Measurements from ENCODE around the gene AP4E1.
"Not testable (repeated sequence)": the region's sequence is repeated elsewhere in the genome, so short reads cannot be mapped to it uniquely, and the experiment has no call there.

AP4E1 gene

DNA sequence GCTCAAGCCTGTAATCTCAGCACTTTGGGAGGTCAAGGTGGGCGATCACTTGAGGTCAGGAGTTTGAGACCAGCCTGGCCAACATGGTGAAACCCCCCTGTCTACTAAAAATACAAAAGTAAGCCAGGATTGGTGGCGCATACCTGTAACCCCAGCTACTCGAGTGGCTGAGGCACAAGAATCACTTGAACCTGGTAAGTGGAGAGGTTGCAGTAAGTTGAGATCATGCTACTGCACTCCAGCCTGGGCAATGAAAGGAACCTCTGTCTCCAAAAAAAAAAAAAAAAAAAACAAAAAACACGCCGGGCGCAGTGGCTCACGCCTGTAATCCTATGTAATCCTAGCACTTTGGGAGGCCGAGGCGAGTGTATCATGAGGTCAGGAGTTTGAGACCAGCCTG is 18.9 kb upstream of the AP4E1 start:
- no peak for DNase-seq (ENCODE audit: low spot score)

DNA sequence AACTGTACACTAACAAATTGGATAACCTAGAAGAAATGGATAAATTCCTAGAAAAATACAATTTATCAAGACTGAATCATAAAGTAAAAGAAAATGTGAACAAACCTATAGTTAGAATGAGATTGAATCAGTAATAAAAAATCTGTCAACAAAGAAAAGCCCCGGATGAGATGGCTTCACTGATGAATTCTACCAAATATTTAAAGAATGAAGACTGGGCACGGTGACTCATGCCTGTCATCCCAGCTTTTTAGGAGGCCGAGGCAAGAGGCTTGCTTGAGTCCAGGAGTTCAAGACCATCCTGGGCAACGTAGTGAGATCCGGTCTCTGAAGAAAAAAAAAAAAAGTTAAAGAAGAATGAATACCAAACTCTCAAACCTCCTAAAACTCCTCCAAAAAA is 17.7 kb upstream of the AP4E1 start:
- no peak for DNase-seq (ENCODE audit: low spot score)

DNA sequence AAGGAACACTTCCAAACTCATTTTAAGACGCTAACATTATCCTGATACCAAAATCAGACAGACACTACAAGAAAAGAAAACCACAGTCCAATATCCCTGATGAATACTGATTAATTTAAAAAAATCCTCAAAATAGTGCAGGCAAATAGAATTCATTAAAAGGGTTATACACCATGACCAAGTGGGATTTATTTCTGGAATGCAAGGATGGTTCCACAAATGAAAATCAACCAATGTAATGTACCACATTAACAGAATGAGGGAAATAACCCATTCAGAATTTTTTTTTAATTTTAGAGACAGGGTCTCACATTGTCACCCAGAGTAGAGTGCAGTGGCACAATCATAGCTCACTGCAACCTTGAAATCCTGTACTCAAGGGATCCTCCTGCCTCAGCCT is 17.3 kb upstream of the AP4E1 start:
- DNase-seq (ENCODE audit: low spot score), result no peak

DNA sequence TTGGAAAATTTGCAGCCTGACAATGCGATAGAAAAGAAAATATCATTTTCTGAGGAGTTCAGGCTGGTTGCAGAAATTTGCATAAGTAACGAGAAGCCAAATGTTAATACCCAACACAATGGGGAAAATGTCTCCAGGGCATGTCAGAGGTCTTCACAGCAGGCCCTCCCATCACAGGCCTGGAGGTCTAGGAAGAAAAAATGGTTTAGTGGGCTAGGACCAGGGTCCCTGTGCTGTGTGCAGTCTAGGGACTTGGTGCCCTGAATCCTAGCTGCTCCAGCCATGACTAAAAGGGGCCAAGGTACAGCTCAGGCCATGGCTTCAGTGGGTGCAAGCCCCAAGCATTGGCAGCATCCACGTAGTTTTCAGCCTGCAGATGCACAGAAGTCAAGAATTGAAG is 14.5 kb upstream of the AP4E1 start:
- DNase-seq (ENCODE audit: low spot score), result no peak

DNA sequence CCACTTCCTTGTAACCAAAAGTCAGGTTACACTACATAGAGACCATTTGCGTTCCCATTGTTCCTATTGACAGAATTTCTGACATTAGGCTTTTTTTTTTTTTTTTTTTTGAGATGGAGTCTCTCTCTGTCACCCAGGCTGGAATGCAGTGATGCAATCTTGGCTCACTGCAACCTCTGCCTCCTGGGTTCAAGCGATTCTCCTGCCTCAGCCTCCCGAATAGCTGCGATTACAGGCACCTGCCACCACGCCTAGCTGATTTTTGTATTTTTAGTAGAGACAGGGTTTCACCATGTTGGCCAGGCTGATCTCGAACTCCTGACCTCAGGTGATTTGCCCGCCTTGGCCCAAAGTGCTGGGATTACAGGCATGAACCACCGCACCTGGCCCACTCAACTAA is 7.1 kb upstream of the AP4E1 start:
- not testable (repeated sequence) for DNase-seq (ENCODE audit: low spot score)

DNA sequence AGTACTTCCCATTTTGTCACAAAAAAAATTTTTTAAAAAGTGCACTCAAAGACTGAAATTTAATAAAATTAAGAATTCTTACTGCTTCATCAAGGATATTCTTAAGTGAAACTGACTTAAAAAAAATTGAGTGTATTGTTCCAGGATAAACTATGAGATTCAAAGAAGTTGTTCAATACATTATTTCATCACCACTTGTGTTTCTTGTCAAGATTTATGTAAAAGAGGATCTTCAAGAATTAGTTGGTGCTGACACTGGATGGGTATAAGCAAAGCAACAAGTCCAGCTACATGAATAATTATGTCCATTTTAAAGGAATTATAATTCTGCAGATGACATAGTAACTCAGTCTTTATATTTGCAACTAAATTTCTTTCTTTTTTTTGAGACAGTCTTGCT is 4.3 kb upstream of the AP4E1 start:
- DNase-seq (ENCODE audit: low spot score), result no peak

DNA sequence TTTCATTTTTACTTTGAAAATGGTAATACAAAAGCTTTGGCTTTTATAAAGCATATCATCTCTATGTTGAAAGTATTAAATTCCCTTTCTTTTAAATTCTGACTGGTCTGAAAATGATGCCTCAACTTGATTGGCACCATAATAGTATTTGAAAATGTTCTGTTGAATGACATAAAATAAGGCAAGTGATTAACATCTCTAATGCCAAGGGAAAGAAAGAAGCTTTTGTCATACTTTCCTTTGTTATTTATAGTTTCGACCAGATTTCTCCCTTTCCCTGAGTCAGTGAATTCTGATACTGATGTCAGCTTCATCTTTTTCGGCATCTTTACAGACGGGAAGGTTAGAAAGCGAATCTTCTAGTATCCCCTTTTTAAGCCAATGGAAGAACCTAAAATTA is 3.4 kb upstream of the AP4E1 start:
- no peak for DNase-seq (ENCODE audit: low spot score)

DNA sequence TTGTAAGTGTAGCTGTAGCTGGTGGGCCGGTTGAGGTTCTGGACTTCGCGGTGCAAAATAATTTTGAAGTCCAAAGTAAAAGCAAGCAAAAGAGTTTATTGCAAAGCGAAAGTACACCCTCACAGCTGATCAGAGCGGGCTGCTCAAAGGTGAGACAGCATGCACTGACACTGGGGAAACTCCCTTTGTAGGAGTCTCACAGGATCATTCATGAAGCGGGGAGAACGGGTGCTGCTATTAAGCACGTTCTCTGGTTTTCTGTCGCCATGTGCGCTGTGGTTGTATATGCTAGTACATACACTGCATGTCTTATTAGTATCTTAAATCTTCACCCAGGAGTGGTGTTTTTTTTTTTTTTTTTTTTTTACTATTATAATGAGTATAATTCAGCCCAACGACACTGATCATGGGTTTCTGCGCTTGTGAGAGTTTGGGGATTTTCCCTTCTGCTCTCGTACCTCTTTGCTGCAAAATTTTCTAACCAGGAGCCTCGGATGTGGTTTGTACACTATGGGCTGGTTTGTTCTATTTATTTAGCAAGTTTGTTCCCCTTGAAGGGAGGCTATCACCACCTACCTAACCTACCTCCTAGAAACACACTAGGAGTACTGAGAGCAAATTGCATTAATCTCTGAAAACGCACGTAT is 1.4 kb upstream of the AP4E1 start:
- DNase-seq (ENCODE audit: low spot score), result no peak

DNA sequence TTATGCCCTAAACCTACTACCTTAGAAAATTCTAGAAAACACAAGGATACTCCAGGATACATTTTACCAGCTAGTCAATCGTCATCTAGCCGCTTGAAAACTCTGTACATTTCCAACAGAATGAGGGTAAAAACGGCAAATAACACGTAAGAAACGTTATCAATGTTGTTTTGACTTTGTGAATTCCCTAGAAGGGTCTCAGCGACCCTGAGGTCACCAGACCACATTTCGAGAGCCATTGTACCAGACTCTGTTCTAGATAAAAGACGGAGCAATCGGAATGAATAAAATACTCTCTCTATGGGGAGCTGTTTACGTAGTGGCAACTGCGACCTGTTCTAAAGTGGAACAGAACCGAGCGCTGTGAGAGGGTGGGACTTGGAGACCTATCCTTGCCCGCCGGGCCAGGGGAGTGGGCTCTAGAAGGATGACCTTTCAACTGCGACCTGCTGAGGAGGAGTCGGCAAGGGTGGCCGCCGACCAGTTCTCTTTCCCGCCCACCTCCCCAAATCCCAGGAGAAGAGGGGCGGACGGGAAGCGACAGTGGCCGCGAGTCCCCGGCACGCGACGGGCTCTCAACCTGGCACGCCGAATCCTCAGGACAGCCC is 778 bp upstream of the AP4E1 start:
- no peak for DNase-seq (ENCODE audit: low spot score)

DNA sequence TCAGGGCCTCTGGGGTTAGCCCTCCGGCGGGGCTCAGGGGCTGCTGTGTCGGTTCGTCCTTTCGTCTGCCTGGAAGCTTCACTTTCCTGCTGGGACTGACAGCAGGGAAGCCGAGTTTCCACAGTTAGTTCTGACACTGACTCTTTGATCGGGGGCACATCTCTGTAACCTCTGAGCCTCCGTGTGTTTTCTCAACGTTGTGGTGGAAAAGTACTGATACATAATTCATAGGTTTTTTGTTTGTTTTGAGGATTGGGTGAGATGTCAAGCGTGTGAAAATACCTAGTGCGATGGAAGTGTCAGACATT is 481 bp downstream of the AP4E1 start:
- no peak for DNase-seq (ENCODE audit: low spot score)

DNA sequence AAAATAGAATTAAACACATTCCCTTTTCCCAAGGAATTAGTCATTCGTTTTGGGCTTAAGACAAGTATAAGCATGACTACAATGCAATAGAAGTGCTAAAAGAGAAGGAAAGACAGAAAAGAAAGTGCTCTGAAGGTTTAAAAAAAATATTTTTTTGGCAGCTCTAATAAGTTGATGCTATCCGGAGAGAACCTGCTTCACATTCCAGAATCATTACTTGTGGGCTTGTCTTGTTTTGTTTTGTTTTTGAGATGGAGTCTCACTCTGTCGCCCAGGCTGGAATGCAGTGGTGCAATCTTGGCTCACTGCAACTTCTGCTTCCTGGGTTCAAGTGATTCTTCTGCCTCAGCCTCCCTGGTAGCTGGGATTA is 1.9 kb downstream of the AP4E1 start:
- DNase-seq (ENCODE audit: low spot score), result not testable (repeated sequence)

DNA sequence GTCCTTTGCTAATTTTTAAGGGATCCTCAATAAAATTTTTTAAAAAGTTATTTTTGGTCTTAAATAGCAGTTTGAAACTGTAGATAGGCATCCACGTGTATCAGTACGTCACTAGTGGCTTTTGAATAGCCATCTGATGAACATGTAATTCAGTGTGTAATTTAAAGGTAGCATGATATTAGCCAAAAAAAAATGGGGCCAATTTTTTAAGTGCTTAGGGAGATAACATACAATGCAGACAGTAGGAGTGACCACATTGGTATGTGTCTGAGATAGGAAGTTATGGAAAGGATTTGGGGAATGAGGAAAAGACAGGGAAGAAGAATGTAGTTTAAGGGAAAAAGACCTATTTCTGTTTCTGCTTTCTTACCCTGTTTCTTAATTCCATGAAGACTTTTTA is 2.5 kb downstream of the AP4E1 start:
- DNase-seq (ENCODE audit: low spot score), result no peak

DNA sequence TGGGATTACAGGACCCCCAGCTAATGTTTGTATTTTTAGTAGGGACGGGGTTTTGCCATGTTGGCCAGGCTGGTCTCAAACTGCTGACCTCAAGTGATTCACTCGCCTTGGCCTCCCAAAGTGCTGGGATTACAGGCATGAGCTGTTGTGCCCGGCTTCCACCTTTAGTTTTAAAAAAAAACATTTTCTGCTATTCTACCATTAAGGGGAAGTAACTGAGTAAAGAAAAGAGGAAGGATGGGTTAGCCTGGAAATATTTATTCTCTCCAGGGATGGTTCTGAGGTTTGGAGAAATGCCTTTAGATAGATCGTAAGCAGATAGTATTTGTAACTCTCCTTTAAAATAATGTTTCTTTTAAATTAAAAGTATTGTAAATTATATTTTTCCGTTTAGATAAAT is 3.1 kb downstream of the AP4E1 start:
- no peak for DNase-seq (ENCODE audit: low spot score)

DNA sequence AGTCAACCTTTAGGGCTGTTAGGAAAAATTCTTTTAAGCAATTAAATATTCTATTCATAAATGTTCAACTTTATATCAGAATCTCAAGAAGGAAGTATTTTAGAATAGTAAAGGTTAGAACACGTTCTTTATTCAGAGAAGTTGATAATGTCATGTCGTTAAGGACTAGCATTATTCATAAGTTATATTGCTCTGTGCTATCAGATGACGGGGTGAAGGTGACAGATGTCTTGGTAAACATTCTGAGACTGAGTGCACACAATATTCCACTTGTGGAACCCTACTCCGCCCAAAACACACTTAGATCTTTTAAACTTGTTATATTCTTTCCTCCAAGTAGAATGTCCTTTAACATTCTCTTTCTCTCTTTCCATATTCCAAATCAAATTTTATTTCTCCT is 7.9 kb downstream of the AP4E1 start:
- no peak for DNase-seq (ENCODE audit: low spot score)

DNA sequence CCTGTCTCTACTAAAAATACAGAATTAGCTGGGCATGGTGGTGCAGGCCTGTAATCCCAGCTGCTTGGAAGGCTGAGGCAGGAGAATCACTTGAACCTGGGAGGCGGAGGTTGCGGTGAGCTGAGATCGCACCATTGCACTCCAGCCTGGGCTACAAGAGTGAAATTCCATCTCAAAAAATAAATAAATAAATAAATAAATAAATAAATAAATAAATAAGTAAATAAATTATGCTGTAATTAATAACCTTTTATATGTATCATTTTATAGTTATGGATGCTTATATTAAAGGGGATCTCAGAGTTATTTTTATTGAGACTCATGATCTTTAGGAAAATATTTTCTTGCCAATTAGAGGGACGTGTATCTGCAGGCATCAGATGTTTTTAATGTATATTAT is 10.9 kb downstream of the AP4E1 start:
- DNase-seq (ENCODE audit: low spot score), result not testable (repeated sequence)

DNA sequence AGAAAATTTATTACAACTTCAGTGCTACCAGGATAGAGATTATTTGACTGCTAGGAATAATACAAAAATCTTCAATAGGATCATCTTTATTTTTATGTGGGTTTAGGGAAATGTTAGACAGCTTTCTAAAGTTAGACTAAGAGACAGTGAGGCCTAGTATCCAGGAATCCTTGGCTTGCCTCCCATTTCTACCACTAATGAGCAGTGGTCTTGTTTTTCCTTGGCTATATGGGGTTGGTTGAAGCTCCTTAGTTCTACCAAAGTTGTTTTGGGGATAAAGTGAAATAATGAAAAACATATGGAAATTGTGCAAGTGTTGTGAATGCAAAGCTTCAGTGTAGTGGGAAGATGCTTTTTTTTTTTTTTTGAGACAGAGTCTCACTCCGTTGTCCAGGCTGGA is 16.8 kb downstream of the AP4E1 start:
- DNase-seq (ENCODE audit: low spot score), result no peak

DNA sequence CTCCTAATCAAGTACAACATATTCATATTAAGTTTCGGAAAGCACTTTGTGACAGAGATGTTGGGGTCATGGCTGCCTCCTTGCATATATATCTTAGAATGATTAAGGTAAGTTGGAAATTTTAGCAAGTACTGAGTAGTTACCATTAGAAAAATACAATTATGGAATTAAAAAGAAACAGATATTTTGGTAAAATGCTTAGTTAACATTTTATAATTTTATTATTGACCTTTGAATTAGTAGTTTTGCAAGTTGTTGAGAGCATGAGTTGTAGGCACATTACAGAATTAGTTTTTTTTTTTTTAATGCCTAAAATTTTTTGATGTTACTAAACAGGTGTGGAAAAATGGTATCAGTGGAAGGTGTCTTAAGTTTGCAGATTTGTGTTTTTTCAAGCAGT is 20.6 kb downstream of the AP4E1 start:
- no peak for DNase-seq (ENCODE audit: low spot score)

DNA sequence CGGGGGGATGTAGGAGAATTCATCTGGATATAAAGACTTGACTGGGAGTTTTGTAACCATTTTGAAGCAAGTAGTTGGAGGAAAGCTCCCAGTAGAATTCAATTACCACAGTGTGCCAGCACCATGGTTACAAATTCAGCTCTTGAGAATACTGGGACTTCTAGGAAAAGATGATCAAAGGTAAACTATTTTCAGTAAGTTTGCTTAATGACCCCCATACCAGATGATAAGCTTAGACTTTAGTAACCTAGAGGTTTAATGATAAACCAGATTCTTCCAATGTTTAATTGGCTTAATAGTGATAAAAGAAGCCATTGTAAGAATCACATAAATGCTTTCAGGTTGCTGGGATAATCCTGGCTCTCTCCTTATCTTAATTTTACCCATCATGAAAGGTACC is 22.3 kb downstream of the AP4E1 start:
- no peak for DNase-seq (ENCODE audit: low spot score)

DNA sequence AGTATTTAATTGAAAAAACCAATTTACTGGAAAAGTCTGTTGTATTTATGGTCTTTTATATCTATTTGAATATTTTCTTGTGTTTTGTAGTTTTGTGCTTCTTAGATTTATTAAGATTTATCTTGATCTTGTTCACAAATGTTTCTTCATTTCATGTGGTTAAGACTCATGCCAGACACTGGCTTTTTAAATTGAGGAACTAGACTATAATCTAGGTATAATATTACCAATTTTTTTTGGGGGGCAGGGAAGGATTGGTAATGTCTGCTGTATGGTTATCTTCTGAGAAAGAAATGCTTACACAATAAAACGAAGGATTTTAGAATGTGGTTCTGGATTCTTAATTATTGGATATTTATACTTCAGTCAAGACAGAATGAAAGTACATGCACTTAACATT is 24.9 kb downstream of the AP4E1 start:
- DNase-seq (ENCODE audit: low spot score), result no peak

DNA sequence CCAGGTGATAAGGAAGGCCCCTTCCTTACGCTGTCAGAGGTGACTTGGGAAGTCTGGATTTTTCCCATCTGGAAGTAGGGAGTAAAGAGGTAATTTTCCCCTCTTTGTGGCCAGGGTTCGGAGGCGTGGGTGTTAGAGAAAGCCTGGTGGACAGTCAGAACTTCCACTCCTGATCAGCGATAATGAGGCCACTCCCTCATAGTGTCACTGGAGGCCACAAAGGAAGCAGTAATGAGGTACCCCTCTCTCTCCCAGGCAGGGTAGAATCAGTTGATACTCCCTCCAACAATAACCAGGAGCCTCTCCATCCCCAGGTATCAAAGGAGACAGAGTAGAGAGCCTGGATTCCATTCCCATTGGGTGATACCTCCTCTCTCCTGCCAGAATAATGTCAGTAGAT is 30.0 kb downstream of the AP4E1 start:
- DNase-seq (ENCODE audit: low spot score), result no peak

DNA sequence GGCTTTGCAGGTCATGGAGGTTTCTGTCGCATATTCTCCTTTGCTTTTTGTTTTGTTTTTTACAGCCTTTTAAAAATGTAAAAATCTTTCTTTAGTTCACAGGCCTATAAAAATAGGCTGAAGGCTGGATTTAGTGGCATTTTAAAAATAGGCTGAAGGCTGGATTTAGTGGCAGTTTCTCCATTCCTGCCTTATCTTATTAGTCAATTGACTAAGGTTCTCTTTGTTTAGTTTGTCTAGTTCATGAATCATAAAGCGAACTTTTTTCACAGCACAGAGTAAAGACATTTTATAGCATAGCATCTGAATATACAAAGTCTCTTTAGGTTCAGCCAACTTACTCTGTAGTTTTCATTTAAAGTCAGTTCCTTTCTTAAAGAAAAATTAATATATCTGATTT is 31.4 kb downstream of the AP4E1 start:
- no peak for DNase-seq (ENCODE audit: low spot score)

DNA sequence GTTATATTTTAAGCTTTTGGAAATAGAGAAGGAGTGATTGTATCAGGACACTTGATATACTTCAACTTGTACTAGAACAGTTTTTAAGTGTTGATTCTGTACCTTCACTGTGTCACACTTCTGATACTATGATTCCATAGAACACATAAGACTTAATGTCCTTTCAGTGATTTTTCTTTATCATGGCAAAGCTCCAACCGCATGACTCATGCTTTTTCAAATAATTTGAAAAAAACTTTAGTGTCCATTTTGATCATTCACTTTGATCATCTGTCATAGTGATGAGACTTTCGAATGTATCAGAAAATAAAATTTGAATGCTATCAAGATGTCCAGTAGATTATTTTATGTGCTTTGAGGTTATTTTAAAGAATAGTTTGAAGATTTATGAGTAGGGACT is 32.0 kb downstream of the AP4E1 start:
- DNase-seq (ENCODE audit: low spot score), result no peak

DNA sequence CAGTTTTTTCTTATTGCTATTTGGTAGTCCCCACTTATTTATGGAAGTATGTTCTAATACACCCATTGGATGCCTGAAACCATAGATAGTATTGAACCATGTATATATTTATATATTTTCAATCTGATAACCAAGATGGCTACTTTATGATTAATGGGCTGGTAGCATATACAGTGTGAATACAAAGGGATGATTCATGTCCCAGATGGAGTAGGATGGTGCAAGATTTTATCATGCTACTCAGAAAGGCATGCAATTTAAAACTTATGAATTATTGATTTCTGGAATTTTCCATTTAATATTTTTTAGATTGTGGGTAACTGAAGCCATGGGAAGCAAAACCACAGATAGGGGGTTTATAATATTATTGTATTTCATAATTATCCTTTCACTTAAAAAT is 35.2 kb downstream of the AP4E1 start:
- DNase-seq (ENCODE audit: low spot score), result no peak

DNA sequence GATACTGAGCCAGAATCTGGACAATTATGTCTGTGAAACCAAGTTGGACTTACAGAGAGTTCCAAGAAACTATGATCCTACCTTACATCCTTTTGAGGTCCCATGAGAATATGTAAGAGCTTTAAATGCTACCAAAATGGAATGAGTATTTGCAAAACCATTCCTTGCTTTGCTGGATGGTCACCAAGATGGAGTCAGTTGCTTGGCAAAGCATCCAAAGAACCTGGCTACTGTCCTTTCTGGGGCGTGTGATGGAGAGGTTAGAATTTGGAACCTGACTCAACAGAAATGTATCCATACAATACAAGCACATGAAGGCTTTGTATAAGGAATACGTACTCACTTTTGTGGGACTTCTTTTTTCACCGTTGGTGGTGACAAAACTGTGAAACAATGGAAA is 36.2 kb downstream of the AP4E1 start:
- no peak for DNase-seq (ENCODE audit: low spot score)

DNA sequence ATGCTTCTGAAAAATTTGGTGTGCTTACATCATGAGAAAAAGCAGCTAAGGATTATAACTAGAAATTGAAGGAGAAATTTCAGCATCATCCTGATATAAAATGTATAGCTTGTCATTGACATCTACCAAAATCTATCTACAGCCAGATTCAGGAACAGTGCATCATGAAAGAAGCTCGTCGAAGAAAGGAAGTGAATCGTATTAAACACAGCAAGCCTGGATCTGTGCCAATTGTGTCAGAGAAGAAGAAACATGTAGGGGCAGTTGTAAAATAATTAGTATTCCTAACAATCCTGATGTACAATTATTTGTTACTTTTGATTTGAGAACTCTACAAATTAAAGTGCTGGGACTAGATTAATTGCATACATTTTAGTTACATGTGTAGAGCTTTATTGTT is 37.2 kb downstream of the AP4E1 start:
- DNase-seq (ENCODE audit: low spot score), result no peak

All from D341Med (cell line).